Fibroblast of skin of left quadriceps (primary cell): Measurements from ENCODE around the gene ATP1B1.
"Not testable (repeated sequence)": the region's sequence is repeated elsewhere in the genome, so short reads cannot be mapped to it uniquely, and the experiment has no call there.

Experiments
- DNase-seq, 2 experiments: peaks; one replicate each; pipeline ENCODE4 v3.0.0-alpha.2; 2013; ENCODE audit warnings: low read depth in 2 of 2

Gene ATP1B1

GRCh38 chr1:169142129-169142528, 35.6 kb downstream of the ATP1B1 start:
- DNase-seq = no peak

- no peak for DNase-seq
Observed at GRCh38 chr1:169143346-169143745, 36.9 kb downstream of the ATP1B1 start.

- no peak for DNase-seq
Observed at GRCh38 chr1:169143984-169144383, 37.5 kb downstream of the ATP1B1 start.

GRCh38 chr1:169144941-169145626, 38.6 kb downstream of the ATP1B1 start:
- DNase-seq = no peak

GRCh38 chr1:169146576-169147214, 40.2 kb downstream of the ATP1B1 start:
- DNase-seq = no peak

GRCh38 chr1:169148472-169149252, 42.2 kb downstream of the ATP1B1 start:
- DNase-seq = no peak

- DNase-seq = no peak
Observed at GRCh38 chr1:169149555-169150286, 43.2 kb downstream of the ATP1B1 start.

- no peak for DNase-seq
Observed at GRCh38 chr1:169150641-169151337, 44.3 kb downstream of the ATP1B1 start.

GRCh38 chr1:169151338-169151837, 44.9 kb downstream of the ATP1B1 start:
- DNase-seq = no peak

- no peak for DNase-seq
Observed at GRCh38 chr1:169155675-169156074, 49.2 kb downstream of the ATP1B1 start.

GRCh38 chr1:169156580-169156979, 50.1 kb downstream of the ATP1B1 start:
- DNase-seq = no peak

- no peak for DNase-seq
Observed at GRCh38 chr1:169160845-169161495, 54.5 kb downstream of the ATP1B1 start.

GRCh38 chr1:169161496-169162194, 55.2 kb downstream of the ATP1B1 start:
- no peak for DNase-seq

- no peak for DNase-seq
Observed at GRCh38 chr1:169163059-169163458, 56.6 kb downstream of the ATP1B1 start.

GRCh38 chr1:169175461-169175860, 69.0 kb downstream of the ATP1B1 start:
- peak; percentile 68 to 69 for DNase-seq

GRCh38 chr1:169179431-169179830, 72.9 kb downstream of the ATP1B1 start:
- not testable (repeated sequence) for DNase-seq

- DNase-seq = no peak
Observed at GRCh38 chr1:169180174-169180573, 73.7 kb downstream of the ATP1B1 start.
